ENCODE results near the gene ANGPTL2.

The ANGPTL2 gene

GRCh38 chr9:127105805-127106465, 16.5 kb downstream of the ANGPTL2 start:
- intact Hi-C loops (cut with DNase I): no loop called here
- DNase-seq: no peak

DNA sequence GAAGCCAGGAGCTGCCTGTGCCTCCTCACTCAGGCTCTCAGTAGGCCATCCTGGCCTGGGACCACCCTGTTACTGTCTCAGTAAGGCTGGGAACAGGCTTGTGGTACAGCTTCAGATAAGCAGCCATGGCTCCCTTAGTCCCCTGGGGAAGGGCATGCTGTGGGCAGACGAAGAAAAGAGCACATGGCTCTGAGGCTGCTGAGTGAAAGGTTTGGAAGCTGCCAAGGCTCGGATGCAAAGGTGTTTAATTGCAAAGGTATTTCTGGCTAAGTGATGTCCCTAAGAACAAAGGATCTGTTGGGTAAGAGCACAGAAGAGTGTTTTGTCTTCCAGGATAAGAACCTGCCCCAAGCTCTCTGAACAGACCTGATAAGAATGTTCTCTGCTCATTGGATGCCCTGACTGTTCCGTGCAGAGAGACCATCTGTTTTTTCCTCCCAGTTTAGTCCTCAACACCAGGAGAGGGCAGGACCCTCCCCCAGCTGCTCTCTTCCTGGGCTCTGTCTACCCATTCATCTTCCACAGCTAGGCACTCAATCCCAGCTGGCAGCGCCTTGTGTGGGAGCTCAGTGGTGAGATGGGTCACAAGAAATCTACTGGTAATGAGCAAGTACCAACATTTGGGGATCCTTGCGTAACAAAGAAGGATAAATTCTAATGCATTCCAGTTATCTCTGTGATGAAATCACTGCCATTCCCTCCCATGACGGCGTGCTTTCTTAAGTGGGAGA, 17.7 kb downstream of the ANGPTL2 start:
- DNase-seq: peak in 1 of 10 donors; percentile 70
- intact Hi-C loops (cut with DNase I): no loop called here

DNA sequence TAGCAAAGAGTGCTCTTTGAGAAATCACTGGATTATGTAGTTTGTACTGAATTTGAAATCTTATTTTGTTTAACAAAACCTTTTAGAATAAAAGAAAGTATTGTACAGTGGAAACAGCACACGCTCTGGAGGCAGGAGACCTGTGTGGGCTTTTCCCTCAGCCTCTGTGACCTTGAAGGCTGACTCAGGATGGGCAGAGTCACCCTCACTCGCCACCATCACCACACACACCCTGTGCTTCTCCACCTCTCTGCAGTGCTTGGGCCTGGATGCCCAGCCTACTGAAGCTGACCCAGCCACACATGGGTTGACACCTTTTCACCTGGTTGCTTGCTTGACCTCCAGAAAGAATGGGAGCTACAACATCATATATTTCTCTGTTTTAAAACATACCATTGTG, 19.6 kb downstream of the ANGPTL2 start:
- intact Hi-C loops (cut with DNase I): no loop called here
- no peak for DNase-seq

- intact Hi-C loops (cut with DNase I): no loop called here
- DNase-seq: no peak
Observed at GRCh38 chr9:127102176-127102575, 20.3 kb downstream of the ANGPTL2 start.

DNA sequence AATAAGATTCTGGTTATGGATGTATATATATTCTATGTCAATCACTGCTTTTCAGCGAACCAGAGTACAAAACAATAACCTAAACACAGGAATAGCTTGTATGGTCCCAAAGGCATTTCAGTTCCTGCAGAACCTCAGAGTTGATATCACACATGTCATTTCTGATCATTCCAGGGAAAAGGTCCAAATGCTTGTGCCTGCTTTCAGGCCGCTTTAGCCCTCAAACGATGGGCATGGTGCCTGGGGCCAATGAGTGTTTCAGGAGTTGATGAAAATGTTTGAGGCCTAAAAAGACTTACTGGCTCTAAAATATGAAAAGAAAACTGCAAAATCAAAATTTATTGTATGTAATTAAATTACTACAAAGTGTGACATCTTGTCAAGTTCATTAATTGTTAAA, 22.8 kb downstream of the ANGPTL2 start:
- DNase-seq: no peak
- intact Hi-C loops (cut with DNase I): no loop called here

- intact Hi-C loops (cut with DNase I): no loop called here
- DNase-seq: no peak
Observed at GRCh38 chr9:127098916-127099553, 23.4 kb downstream of the ANGPTL2 start.

- intact Hi-C loops (cut with DNase I): no loop called here
- DNase-seq: no peak
Observed at GRCh38 chr9:127097683-127098082, 24.8 kb downstream of the ANGPTL2 start.

DNA sequence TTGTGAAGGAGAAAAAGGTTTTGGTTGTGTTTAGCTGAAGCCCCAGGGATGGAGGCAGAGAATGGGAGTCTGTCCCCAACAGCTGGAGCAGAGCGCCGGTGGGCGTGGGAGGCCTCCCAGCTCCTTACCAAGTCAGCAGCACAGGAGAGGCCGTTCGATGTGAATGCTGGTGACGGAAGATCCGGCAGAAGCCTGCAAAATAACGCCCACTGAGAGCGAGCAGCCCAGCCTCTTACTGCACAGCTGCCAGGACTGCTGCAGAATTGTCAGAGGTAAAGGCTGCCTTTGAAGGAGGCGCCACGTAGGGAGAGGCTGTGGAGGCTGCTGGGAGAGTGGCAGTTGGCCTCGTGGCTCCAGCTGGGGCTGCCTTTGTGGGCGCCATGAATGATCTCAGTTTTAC, 26.2 kb downstream of the ANGPTL2 start:
- intact Hi-C loops (cut with DNase I): no loop called here
- peak in 6 of 10 donors; percentile 21 to 92 (median 57) for DNase-seq

GRCh38 chr9:127095411-127095810, 27.0 kb downstream of the ANGPTL2 start:
- intact Hi-C loops (cut with DNase I): no loop called here
- no peak for DNase-seq

- peak in 1 of 10 donors; percentile 75 for DNase-seq
- intact Hi-C loops (cut with DNase I): no loop called here
Observed at GRCh38 chr9:127093319-127094020, 29.0 kb downstream of the ANGPTL2 start.

DNA sequence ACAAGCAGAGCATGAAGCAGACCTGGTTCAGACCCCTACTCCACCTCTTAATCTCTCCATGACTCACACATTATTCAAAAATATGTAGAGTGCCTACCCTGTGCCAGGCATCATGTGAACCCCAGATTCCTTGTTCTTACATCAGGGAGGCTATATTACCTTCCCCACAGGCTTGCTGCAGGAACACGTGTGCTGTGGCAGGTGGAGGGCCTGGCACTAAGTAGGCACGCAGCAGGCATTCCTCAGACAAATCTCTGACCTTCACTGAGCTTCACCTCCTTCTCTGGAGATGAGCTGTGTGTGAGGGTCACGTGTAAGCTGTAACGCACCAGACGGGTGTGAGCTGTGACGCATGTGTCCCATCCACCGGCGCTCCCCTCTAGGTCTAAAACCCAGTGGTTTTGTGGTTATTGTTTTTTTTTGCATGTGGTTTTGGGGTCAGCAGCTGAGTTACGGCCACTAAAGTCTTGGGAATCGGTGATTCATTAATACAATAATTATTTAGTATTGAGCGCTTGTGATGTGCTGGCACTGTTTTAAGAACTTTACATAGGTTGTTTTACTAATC, 30.3 kb downstream of the ANGPTL2 start:
- intact Hi-C loops (cut with DNase I): no loop called here

DNA sequence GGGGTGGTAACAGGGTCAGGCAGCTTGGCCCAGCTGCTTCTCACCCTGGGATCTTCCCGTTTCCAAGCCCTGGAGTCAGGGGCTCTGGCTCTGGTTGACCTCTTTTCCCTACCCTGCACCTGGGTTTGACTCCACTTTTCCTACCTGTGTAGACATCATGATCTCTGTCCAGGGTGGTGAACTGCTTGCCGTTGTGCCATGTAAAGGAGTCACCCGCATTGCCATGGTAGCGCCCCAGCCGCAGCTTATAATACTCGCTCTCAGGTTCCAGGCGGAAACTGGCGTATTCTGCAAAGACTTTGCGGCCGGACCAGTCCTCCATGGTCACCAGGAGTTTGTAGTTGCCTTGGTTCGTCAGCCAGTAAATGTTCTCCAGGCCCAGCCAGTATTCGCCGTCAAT, 30.9 kb downstream of the ANGPTL2 start:
- no peak for DNase-seq
- intact Hi-C loops (cut with DNase I): no loop called here

More for the DNA sequence above, 30.3 kb downstream of the ANGPTL2 start:
- no peak for DNase-seq

GRCh38 chr9:127090341-127090985, 32.0 kb downstream of the ANGPTL2 start:
- intact Hi-C loops (cut with DNase I): no loop called here
- peak in 1 of 10 donors; percentile 67 for DNase-seq

DNA sequence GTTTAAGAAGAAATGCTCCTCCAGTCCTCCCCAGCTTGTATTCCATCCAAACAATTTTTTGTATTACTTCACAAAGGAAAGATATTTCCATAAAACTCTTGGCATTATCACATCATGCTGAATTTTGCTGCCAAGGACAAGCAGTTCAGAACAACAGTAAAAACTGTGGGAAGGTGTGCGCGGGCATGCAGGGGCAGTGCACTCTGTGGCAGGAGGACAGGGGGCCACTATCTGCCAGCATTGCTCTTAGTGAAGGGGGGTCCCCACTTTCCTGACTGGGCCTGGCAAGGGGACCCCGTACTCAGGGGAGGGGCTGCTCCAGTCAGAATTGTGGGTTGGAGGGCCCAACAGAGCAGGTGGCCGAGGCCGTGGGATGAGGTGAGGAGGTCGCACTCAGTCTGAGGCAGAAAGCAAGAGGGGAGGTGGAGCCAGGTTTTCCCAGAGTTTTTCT, 32.8 kb downstream of the ANGPTL2 start:
- intact Hi-C loops (cut with DNase I): no loop called here
- DNase-seq: peak in 1 of 10 donors; percentile 67

GRCh38 chr9:127088724-127089615, 33.5 kb downstream of the ANGPTL2 start:
- intact Hi-C loops (cut with DNase I): no loop called here
- DNase-seq: peak in 1 of 10 donors; percentile 86

GRCh38 chr9:127087836-127088235, 34.6 kb downstream of the ANGPTL2 start:
- no peak for DNase-seq
- intact Hi-C loops (cut with DNase I): no loop called here

GRCh38 chr9:127087411-127087810, 35.0 kb downstream of the ANGPTL2 start:
- intact Hi-C loops (cut with DNase I): no loop called here
- DNase-seq: no peak

GRCh38 chr9:127086771-127087170, 35.7 kb downstream of the ANGPTL2 start:
- DNase-seq: no peak
- intact Hi-C loops (cut with DNase I): no loop called here

DNA sequence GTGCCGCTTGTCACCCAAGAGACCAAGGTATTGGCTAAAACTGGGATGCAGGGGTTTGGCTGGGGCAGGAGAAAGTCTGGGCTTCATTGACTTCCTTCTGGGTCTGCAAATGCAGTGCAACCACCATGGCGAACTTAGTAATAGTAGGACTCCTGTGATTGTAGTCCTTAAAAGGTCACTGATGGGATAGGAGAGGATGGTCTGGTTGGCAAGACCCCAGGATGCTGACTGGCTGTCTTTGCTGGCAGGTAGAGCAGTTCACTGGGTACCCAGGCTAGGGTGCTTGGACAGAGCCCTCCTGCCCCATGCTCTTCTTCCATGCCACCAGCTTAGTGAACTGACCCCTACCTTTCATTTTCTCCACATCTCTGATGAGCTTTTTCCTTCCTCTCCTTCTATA, 37.2 kb downstream of the ANGPTL2 start:
- intact Hi-C loops (cut with DNase I): no loop called here

More for the DNA sequence above, 37.2 kb downstream of the ANGPTL2 start:
- no peak for DNase-seq

All from posterior cingulate gyrus (tissue), 11 donors.